ENCODE measurements around the gene RARB.

Gene RARB

DNA sequence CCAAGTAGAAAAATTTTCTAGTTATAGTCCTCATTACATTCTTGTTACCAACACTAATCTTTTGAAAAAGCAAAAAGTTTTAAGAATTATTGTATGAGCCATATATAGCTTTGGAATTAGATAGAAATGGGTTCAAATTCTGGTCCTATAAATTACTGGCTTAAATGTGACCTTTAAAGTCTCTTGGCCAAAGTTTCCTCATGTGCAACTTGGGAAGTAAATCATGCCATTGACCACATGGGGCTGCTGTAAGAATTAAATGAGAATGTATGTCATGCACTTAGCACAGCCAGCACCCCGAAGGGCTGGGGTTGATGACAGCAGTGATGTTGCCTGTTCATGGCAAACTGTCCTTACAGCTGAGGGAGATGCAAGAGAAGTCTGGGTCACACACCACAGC lies 128.4 kb downstream of the RARB start:
- DNase-seq: no peak

- DNase-seq: no peak
These were observed 129.6 kb downstream of the RARB start for GRCh38 chr3:25557694-25558093.

GRCh38 chr3:25558121-25558520 lies 130.1 kb downstream of the RARB start:
- no peak for DNase-seq

- DNase-seq: no peak
These were observed 130.7 kb downstream of the RARB start for GRCh38 chr3:25558796-25559195.

GRCh38 chr3:25563601-25564000 lies 135.5 kb downstream of the RARB start:
- DNase-seq: no peak

- no peak for DNase-seq
These were observed 136.0 kb downstream of the RARB start for GRCh38 chr3:25564075-25564474.

DNA sequence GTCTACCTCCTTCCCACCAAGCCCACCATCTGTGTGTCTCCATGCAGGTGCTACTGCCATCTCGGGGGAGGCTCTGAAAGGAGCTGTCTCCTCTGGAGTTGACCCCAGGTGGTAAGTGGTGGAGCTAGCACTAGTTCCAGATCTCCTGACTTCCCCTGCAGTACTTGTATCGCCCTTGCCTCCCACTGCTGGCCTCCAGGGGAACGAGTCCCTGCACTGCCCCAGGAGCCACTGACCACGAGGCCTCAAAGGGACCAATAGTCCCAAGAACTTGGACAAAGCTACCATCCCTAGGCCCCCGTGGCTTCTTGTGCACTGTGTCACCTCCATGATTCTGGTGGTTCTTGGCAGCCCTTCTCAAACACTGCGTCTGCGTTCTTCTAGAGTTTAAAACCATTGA lies 137.7 kb downstream of the RARB start:
- no peak for DNase-seq

- DNase-seq: no peak
These were observed 138.4 kb downstream of the RARB start for GRCh38 chr3:25566358-25566920.

- DNase-seq: no peak
These were observed 139.3 kb downstream of the RARB start for GRCh38 chr3:25567388-25567787.

DNA sequence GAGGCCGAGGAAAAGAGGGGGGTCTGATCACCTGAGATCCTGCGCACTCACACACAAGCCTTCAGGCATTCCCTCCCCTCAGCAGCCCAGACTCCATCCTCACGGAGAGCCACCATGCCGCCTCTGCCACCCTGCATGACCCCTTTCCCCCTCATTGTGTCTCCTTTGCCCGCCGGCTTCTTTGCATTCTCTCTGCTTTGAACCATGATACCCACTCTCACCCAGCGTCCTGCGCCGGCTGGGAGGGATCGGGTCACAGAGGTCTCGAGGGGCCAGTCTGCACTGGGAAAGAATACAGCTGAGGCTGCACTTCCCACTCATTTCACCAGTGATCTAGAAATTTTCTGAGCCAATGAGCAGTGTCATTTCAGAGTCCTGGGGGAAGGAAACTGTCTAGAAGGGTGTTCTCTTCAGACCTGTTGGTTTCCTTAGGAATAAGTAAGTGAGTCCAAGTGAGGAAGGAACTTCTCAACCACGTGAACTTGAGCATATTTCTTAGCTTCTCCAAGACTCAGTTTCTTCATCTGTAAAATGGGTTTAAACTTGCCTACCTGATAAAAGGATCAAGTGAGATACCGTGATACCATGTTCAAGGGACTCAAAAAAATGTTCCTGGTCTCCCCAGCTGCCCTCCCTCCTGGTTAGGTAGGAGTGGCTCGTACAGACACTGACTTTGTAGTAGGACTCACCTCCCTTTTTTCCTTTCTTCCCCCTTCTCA lies 139.9 kb downstream of the RARB start:
- DNase-seq: no peak

DNA sequence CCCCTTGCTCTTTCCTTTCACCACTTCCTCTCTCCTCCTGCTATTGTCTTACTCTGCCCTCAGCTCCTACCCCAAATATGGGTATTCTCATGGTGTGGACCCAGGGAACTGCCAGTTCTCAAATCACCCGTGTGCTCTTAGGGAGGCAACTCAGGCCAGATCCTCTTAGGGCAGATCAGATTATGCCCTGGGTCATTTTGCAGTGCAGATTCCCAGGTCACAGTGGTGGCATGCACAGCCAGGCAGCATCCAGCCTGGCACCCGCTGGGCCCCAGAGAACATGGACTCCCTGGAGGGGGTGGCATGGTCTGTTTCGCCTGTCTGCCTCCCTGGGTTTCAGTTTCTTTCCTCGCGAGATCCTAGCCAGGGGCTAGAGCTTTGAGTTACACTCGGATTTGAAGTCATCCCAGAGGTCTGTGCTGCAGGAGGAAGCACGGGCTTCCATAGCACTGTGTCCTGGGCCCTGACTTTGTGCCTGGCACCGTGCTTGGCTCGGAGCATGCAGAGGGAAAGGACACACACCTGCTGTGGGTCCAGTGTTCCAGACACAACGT lies 140.5 kb downstream of the RARB start:
- no peak for DNase-seq

DNA sequence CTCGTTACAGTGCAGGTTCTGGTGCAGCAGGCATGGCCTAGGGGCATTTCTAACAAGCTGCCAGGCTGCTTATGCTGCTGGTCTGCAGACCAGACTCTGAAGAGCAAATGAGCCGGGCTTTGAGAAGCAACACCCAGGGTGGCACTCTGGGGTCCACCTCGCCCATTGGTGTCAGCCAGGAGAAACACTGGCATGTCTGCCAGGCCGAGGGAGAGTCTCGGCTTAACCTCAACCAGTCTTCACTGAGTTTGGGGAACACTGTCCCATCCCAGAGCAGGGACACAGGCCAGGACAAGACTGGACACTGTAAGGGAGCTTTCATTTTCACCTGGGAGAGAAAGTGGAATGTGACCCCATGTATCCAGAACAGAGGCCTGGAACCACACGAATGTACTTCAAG lies 143.2 kb downstream of the RARB start:
- DNase-seq: no peak

- no peak for DNase-seq
These were observed 144.3 kb downstream of the RARB start for GRCh38 chr3:25572336-25572735.

DNA sequence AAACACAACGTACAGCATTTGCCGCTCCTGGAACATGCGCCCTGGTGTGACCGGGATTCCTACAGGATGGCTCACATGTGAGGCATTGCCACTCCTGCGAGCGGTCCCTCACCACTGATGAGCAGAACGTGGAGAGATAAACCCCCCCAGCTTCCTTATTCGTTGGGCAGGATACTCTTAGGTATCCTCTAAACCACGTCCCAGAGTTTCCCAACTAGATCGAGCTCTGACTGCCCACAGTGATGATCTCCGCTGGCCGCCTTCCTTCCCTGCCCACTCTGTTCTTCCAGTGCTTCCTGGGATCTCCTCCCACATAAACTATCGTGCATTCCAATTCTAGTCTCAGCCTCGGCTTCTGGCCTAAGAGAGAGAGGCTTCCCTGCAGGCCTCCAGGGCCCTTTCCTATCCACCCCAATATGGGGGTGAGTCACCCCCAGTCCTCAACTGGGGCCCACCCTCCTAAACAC lies 144.9 kb downstream of the RARB start:
- DNase-seq: no peak

DNA sequence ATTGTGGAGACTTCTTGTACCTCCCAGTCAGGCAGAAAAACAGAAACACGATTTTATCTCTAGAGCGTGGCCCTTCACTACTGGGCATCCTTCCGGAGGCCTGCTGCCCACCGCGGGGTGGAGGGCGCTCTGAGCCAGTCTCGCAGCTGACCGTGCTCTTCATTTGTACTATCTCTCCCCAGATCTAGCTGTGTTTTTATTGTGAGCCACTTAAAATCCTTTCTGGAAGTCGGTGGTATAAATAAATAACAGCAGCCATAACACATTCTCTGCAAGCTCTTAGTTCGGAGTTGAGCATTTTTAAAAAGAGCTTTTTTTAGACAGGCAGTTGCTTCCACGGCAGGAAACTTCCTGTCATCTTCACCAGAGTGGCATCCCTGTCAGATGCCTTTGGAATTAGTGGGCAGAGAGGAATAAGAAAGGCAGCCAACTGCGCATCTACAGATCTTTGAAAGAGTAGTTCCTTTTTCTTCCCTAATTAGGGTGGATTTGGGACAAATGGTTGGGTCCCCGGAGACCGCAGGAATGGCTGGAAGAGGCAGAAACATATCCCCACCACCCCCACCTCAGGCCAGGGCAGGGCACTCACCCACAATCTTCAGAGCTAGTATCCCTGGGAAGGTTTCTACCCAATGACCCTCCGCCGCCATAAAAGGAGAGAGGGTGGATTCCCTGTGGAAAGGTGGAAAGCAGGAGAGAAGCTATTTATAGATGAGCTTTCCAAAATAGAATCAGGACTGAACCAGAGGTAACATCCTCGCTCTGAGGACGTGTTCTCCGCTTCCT lies 145.5 kb downstream of the RARB start:
- DNase-seq: no peak

DNA sequence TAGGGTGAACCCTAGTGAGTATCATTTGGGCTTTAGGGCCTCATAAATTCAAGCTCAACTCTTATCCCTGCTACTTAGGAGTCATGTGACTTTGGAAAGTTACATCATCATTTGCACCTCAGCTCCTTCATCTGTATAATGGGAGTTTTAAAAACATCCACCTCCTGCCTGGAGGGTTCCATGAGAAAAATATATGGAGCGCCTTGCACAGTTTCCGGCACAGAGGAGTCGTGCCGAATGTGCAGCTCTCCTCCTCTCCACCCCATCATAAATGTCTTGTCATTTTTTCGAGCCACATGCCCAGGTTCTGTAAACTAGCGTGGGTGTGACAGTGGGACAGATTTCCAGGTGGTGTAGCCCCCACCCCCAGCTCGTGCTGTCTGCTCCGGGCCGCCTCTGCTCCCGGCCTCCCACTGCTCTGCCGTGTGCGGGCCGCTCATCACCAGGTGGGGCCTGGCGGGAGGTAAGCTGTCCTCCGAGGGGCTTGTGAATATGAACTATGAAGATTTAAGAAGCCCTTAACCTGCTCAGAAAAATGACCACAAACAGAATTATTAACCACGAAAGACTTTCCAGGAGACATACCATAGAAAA lies 146.2 kb downstream of the RARB start:
- no peak for DNase-seq

- no peak for DNase-seq
These were observed 146.9 kb downstream of the RARB start for GRCh38 chr3:25575001-25575400.

GRCh38 chr3:25576146-25576545 lies 148.1 kb downstream of the RARB start:
- DNase-seq: no peak

- DNase-seq: no peak
These were observed 148.9 kb downstream of the RARB start for GRCh38 chr3:25576831-25577454.

DNA sequence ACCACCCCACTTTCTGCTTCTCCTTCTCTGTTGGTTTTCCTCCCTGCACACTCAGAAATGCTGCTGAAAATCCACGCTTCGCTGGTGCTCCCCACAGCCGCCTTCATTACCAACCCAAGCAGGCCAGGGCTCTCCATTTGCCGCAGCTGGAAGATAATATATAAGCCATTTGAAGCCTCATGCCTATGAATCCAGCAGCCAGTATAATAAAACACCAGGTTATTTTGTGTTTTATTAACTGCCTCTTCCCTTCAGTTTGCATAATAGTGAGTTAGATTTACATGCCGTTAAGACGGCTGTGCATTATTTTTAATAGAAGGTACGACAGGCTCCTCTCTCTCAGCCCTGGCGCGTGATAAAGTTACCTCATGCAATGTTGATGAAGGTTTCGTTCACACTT lies 150.0 kb downstream of the RARB start:
- no peak for DNase-seq

DNA sequence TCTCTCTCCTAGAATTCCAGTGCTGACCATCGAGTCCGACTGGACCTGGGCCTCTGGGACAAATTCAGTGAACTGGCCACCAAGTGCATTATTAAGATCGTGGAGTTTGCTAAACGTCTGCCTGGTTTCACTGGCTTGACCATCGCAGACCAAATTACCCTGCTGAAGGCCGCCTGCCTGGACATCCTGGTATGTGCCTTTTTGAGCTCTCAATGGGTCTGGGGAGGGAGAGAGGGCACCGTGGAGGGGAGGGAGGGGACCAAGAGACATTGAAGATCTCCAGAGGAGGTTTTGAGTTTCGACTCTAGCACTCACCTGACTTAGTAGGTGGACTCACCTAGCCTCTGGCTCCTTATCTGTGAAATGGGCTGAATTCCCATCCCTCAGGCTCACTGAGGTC lies 152.5 kb downstream of the RARB start:
- DNase-seq: no peak

DNA sequence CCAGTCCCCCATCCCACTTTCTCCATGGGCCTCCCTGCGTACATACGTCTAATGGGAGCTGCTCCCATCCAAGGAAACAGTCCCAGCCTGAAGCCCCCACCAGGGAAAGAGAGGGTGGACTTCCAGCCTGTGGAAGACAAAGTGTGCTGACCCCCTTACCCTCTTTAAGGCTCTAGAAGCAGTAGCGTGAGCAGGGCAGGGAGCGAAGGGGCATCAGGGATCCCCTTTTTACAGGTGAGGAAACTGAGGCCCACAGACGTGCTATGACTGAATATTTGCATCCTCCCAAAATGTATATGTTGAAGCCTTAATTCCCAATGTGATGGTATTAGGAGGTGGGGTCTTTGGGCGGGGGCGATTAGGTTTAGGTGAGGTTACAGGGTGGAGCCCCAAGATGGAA lies 153.3 kb downstream of the RARB start:
- DNase-seq: no peak

DNA sequence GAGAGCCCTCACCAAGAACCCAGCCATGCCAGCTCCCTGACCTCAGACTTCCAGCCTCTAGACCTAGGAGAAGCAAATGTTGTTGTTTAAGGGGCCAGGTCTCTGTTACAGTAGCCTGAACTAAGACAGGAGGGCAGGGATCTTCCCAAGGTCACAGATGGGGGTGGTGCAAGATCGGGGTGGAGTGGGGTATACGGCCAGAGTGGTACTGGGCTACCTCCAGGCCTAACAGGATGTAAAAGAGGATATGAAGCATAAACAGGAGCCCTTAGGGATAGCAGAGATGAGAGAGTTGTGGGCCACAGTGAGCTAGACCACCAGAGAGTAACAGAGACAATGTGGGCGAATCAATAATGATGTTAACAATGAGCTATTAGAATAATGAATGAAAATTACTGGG lies 153.8 kb downstream of the RARB start:
- DNase-seq: no peak

All from NCI-H2171 treated with DMSO at 0.1 percent for 48 hours (cell line).